Ascending aorta (tissue), 2 donors: ENCODE results near the gene RILP. TPM values are rescaled to one million over a fixed set of nuclear protein-coding genes. Genes with fewer than 3 reads are reported as not detected.

ENCODE experiments used
- DNase-seq, 2 donors: peaks; one replicate each; pipeline ENCODE4 v3.0.0-alpha.2; 2019; ENCODE audit warnings: low spot score in 2 of 2
- H3K27ac ChIP-seq, 2 donors: fragments of 200-600 bp; sonication (generic); one replicate each; pipeline ENCODE4 v1.5.1; 2016 to 2017; ENCODE audit warnings: mild to moderate bottlenecking in 1 of 2
- H3K27me3 ChIP-seq: fragments of 200-600 bp; sonication (generic); one replicate; pipeline ENCODE4 v1.5.1; 2017
- H3K36me3 ChIP-seq, 2 donors: fragments of 200-600 bp; sonication (generic); one replicate each; pipeline ENCODE4 v1.5.1; 2016
- H3K4me1 ChIP-seq, 2 donors: fragments of 200-600 bp; sonication (generic); one replicate each; pipeline ENCODE4 v1.5.1; 2016 to 2017; ENCODE audit warnings: mild to moderate bottlenecking in 1 of 2
- H3K4me3 ChIP-seq, 2 donors: fragments of 200-600 bp; sonication (generic); one replicate each; pipeline ENCODE4 v1.5.1; 2016 to 2017; ENCODE audit warnings: mild to moderate bottlenecking in 1 of 2
- H3K9me3 ChIP-seq, 2 donors: fragments of 200-600 bp; sonication (generic); one replicate each; pipeline ENCODE4 v1.5.1; 2016
- intact Hi-C: fragments of 100-400 bp; cut with DNase I; formaldehyde crosslinking; loops from one replicate; pipeline ENCODE4 v1.15.1; 2023
- total RNA-seq: library from RNA; depleted of rRNA; stranded (reverse); fragments of >200 nt; gene quantifications from one replicate; pipeline ENCODE4 v1.1.0, GENCODE V29; 2016
- TF ChIP-seq, protein P1 (sequence below), 3 experiments: fragments of 200-600 bp in 2 of 3; fragments of 450-650 bp in 1 of 3; sonication (generic) in 2 of 3; IDR thresholded peaks; one replicate each; pipeline ENCODE4 v1.5.1; 2016 to 2019; ENCODE audit warnings: antibody characterized with exemption in 3 of 3, mild to moderate bottlenecking in 1 of 3, moderate library complexity in 1 of 3

RILP gene
- total RNA-seq, 1 donor from 2014 or later = 103 TPM

DNA sequence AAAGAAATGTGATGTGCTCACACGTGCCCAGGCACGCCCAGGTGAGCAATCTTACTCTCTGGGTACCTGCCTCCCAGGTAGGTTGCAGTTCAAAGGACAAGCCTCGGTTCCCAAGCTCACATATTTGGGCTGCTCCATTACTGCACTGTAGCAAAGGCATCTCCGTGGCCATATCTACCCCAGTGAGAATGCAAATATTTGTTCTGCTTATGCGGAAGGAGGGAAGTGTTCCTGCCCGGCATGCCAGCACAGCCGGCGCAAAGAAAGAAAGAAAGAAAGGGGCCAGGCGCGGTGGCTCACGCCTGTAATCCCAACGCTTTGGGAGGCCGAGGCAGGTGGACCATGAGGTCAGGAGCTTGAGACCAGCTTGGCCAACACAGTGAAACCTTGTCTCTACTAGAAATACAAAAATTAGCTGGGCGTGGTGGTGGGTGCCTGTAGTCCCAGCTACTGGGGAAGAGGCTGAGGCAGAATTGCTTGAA, 51.8 kb downstream of the RILP start:
- TF ChIP-seq, protein P1, sequence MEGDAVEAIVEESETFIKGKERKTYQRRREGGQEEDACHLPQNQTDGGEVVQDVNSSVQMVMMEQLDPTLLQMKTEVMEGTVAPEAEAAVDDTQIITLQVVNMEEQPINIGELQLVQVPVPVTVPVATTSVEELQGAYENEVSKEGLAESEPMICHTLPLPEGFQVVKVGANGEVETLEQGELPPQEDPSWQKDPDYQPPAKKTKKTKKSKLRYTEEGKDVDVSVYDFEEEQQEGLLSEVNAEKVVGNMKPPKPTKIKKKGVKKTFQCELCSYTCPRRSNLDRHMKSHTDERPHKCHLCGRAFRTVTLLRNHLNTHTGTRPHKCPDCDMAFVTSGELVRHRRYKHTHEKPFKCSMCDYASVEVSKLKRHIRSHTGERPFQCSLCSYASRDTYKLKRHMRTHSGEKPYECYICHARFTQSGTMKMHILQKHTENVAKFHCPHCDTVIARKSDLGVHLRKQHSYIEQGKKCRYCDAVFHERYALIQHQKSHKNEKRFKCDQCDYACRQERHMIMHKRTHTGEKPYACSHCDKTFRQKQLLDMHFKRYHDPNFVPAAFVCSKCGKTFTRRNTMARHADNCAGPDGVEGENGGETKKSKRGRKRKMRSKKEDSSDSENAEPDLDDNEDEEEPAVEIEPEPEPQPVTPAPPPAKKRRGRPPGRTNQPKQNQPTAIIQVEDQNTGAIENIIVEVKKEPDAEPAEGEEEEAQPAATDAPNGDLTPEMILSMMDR (IDR thresholded peaks at IDR 0.05) = no peak
- Histone ChIP-seq H3K27me3 (no peaks in the 10 kb centered on the region), H3K27ac (no peak overlapping the region), H3K9me3 (no peaks in the 10 kb centered on the region), H3K4me1 (peaks cover 0 to 9% of the 10 kb centered on the region in 2 donors), H3K36me3 (no peaks in the 10 kb centered on the region), H3K4me3 (no peak overlapping the region)
- no peak for DNase-seq
- intact Hi-C loops = no loop called here

Other genes starting within 250 kb of the RILP start
- 261 TPM for gene YWHAE, start 249.6 kb downstream of the RILP start, total RNA-seq
- gene CRK, start 193.6 kb downstream of the RILP start, total RNA-seq = 83.4 TPM
- 251 TPM for gene MYO1C, start 157.2 kb downstream of the RILP start, total RNA-seq
- 73.7 TPM for gene INPP5K, start 133.3 kb downstream of the RILP start, total RNA-seq
- gene PITPNA, start 87.1 kb downstream of the RILP start, total RNA-seq = 15.9 TPM
- gene SLC43A2, start 21.0 kb downstream of the RILP start, total RNA-seq = 27.6 TPM
- gene SCARF1, start 4.1 kb downstream of the RILP start, total RNA-seq = 295 TPM
- gene PRPF8, start 35.0 kb upstream of the RILP start, total RNA-seq = 114 TPM
- 7.5 TPM for gene TLCD2, start 60.5 kb upstream of the RILP start, total RNA-seq
- gene WDR81, start 74.8 kb upstream of the RILP start, total RNA-seq = 70.4 TPM
- gene SERPINF2, start 93.0 kb upstream of the RILP start, total RNA-seq = 20.6 TPM
- 604 TPM for gene SERPINF1, start 112.2 kb upstream of the RILP start, total RNA-seq
- gene SMYD4, start 180.0 kb upstream of the RILP start, total RNA-seq = 7.6 TPM
- gene RPA1, start 180.1 kb upstream of the RILP start, total RNA-seq = 34.0 TPM